GM12875 (cell line): Measurements from ENCODE around the gene NDST3.
A peak's percentile ranks its signal among the peaks of the same experiment; 100 is the strongest.

Experiments used
- H3K4me3 ChIP-seq: one replicate; pipeline ENCODE4 v1.5.1; 2011; ENCODE audit warnings: low read depth, low read length, control low read depth
- CTCF ChIP-seq: IDR thresholded peaks from 2 replicates; pipeline ENCODE4 v1.5.1; 2011; ENCODE audit warnings: low read depth, mild to moderate bottlenecking, control low read depth, inconsistent platforms, low read length, moderate library complexity, borderline replicate concordance; ENCODE audit not compliant: insufficient read depth

The NDST3 gene

DNA sequence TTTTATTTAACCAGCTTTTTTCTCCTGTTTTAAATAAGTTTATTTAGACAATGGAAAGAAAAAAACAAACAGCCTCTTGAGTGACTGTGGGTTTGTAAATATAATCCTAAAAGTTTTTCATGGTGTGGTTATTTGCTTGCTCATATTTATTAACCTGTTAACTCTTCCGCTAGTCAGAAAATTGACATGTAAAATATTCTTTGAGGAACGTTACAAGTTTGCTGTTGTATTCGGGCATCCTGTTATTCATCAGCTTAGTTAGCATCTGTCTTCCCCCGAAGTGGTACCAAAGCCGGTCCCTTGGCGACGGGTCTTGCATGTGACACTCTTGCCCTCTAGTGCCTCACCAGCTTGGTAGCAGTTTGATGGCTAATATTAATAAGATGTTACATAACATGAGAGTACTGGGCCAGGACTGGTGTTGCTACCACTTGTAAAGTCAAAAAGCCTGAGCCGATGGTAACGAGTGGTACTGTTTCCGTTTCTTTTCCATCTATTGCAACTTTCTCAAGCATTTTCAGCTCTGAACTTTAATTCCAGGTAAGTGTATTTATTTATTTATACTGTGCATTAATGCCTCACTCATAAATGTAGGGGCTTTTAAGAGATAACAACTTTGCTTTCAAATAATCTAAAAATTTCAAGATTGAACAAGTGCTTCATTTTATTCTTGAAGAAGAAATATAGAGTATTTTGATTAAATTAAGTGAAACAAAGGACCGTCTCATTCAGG is at the start of gene NDST3:
Gene NDST3 (plus strand): TSS at position 434 of the 733 bp plus-strand sequence. CDS start 19,425 bp downstream, outside the sequence.
- peak; percentile 27; the same call in 1 of the 2 replicates for TF ChIP-seq CTCF
- H3K4me3 ChIP-seq = no peak within 1 kb of the TSS

DNA sequence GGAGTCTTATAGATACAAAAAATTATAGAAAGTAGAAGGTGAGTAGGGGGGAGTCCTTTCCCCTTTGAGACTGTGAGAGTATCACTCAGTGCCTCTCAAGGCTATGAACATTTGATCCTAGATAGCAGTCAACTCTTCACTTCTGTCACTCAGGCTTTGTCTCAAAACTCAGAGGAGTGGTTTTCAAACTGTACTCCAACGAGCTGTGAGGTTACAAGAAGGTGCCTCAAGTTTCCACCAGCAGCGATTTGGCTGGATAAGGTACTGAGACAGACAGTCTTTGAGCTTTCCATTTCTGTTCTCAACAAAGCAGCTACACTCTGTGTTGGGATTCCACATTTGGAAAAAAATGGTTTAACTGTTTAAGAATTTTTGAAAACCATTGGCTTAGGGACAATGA is 48.0 kb upstream of the NDST3 start:
- no peak for TF ChIP-seq CTCF

DNA sequence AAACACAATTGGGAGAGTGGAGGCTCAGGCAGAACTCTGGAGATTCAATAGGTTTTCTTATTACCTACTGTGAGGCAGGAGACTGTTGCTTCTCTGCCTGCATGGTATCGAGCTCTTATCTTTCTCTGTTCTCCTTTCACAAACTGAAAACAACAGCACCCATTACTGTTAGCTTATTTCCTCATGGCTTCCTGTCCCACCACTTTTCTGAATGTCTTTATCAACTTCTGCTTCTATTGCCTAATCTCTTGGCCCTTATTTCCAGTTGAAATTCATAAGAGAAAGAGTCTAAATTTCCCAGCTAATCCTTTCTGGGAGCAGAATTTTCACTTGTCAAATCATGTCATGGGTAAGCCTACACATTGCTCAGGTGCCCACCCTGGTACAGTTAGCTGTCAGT is 46.8 kb upstream of the NDST3 start:
- TF ChIP-seq CTCF = no peak
- no peak overlapping the region for H3K4me3 ChIP-seq

More for the DNA sequence above, 48.0 kb upstream of the NDST3 start:
- H3K4me3 ChIP-seq = no peak overlapping the region

GRCh38 chr4:117996891-117997290 is 37.4 kb upstream of the NDST3 start:
- H3K4me3 ChIP-seq = no peak overlapping the region
- no peak for TF ChIP-seq CTCF

DNA sequence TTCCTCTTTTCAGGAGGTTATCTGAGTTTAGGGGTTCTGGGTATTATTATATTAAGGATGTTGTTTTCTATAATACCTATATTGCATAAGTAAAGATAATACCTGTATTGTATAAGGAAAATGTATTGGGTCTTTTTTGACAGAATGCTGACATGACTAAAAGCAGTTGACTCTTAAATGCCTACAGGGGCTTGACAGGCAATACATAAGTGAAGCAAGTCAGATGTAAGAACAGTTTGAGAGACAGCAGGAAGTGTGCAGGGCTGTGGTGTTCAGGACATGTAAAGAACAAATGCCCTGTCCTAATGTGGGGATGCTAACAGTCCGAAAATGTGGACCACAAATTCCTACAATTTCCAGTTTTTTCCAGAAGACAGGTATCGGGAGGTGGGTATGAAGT is 30.2 kb upstream of the NDST3 start:
- no peak for TF ChIP-seq CTCF
- no peak overlapping the region for H3K4me3 ChIP-seq

- H3K4me3 ChIP-seq = no peak overlapping the region
- TF ChIP-seq CTCF = no peak
Observed at GRCh38 chr4:118005883-118006282, 28.4 kb upstream of the NDST3 start.

DNA sequence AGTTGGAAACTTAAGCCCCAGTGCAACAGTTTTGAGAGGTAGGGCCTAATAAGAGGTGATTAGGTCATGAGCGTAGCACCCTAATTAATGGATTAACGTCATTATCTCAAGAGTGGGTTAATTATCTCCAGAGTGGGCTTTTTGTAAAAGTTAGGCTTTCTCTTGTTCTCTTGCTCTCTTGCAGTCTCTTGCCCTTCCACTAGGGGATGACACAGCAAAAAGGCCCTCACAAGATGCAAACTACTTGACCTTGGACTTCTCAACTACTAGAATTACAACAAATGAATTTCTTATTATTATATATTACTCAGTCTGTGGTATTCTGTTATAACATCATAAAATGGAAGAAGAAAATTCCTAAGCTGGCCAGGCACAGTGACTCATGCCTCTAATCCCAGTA is 22.1 kb upstream of the NDST3 start:
- H3K4me3 ChIP-seq = no peak overlapping the region
- TF ChIP-seq CTCF = peak; percentile 30; the same call in 1 of the 2 replicates
